ENCODE measurements around the gene TSTD1. TPM values are rescaled to one million over a fixed set of nuclear protein-coding genes. Genes with fewer than 3 reads are reported as not detected.

TSTD1 gene
- total RNA-seq, 6 experiments from 2014 or later, result not detected

- DNase-seq, result no peak
- H3K4me3 Mint-ChIP-seq, result peak overlapping the region; percentile 92
- H3K9me3 Mint-ChIP-seq, result peaks cover 29% of the 10 kb centered on the region
- H3K27ac Mint-ChIP-seq, result peak overlapping the region; percentile 98
- peaks cover 25% of the 10 kb centered on the region for H3K4me1 Mint-ChIP-seq (ENCODE audit: low read depth)
- peaks cover 33% of the 10 kb centered on the region for H3K36me3 Mint-ChIP-seq (ENCODE audit: low read depth)
- TF ChIP-seq, protein P1, sequence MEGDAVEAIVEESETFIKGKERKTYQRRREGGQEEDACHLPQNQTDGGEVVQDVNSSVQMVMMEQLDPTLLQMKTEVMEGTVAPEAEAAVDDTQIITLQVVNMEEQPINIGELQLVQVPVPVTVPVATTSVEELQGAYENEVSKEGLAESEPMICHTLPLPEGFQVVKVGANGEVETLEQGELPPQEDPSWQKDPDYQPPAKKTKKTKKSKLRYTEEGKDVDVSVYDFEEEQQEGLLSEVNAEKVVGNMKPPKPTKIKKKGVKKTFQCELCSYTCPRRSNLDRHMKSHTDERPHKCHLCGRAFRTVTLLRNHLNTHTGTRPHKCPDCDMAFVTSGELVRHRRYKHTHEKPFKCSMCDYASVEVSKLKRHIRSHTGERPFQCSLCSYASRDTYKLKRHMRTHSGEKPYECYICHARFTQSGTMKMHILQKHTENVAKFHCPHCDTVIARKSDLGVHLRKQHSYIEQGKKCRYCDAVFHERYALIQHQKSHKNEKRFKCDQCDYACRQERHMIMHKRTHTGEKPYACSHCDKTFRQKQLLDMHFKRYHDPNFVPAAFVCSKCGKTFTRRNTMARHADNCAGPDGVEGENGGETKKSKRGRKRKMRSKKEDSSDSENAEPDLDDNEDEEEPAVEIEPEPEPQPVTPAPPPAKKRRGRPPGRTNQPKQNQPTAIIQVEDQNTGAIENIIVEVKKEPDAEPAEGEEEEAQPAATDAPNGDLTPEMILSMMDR (IDR thresholded peaks at IDR 0.05), result no peak
- peaks cover 10% of the 10 kb centered on the region for H3K27me3 Mint-ChIP-seq (ENCODE audit: insufficient read depth)
Measured at GRCh38 chr1:161046605-161047228, 8.0 kb upstream of the TSTD1 start.

GRCh38 chr1:161045736-161046604 is 7.2 kb upstream of the TSTD1 start, which contains the start of gene USF1:
TSS of gene USF1 (minus strand) at chr1:161045977. CDS start at chr1:161043275, 2,702 bp downstream.
- H3K27ac Mint-ChIP-seq, result peak within 1 kb of the TSS; percentile 98

DNA sequence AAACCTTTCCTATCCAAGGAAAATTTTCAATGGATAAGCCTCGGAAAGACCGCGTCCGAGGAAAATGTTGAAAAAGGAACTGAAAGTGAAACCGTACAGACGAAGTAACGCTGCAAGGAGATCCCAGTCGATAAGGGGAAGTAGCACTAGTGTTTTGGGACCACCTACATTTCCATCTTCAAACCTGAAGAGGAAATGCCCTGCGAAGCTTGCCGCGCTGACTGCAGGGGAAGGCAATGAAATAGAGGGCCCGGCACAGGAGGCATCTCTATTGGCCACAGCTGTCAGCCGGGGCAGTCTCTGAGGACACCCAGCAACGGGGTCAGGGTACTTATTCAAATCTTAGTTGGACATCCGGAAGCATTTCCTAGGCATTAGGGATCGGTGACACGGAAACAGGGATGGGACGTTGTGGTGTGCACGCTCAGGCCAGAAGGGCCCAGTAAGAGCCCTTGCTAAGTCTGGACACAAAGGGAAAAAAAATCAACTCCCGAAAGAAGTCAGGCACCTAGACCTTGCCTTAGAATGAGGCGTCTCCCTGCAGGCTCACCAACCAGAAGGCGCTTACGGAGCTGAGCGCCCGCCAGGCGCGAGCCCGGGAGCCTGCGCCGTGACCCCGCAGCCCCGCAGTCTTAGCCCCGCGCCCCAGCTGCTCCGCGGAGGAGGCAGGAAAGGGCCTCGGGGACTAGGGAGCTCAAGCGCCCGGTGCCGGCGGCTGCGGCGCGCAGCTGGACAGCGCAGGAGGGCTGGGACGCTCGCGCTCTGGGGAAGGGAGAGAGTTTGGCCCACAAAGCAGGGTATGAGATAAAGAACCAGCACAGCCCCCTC is 6.4 kb upstream of the TSTD1 start:
- peaks cover 10% of the 10 kb centered on the region for H3K27me3 Mint-ChIP-seq (ENCODE audit: insufficient read depth)
- peak; percentile 62 for DNase-seq
- H3K36me3 Mint-ChIP-seq (ENCODE audit: low read depth), result peaks cover 33% of the 10 kb centered on the region
- peaks cover 25% of the 10 kb centered on the region for H3K4me1 Mint-ChIP-seq (ENCODE audit: low read depth)
- peaks cover 28% of the 10 kb centered on the region for H3K9me3 Mint-ChIP-seq
- H3K4me3 Mint-ChIP-seq, result peak overlapping the region; percentile 92
- H3K27ac Mint-ChIP-seq, result peak overlapping the region; percentile 98
- TF ChIP-seq, protein P1 (IDR thresholded peaks at IDR 0.05), result no peak

More at GRCh38 chr1:161045736-161046604, 7.2 kb upstream of the TSTD1 start, which contains the start of gene USF1:
- peaks cover 25% of the 10 kb centered on the region for H3K4me1 Mint-ChIP-seq (ENCODE audit: low read depth)
- peak; percentile 92 for DNase-seq
- TF ChIP-seq, protein P1 (IDR thresholded peaks at IDR 0.05), result no peak
- peak within 1 kb of the TSS; percentile 92 for H3K4me3 Mint-ChIP-seq
- H3K9me3 Mint-ChIP-seq, result peaks cover 29% of the 10 kb centered on the region
- peaks cover 10% of the 10 kb centered on the region for H3K27me3 Mint-ChIP-seq (ENCODE audit: insufficient read depth)
- peaks cover 33% of the 10 kb centered on the region for H3K36me3 Mint-ChIP-seq (ENCODE audit: low read depth)

DNA sequence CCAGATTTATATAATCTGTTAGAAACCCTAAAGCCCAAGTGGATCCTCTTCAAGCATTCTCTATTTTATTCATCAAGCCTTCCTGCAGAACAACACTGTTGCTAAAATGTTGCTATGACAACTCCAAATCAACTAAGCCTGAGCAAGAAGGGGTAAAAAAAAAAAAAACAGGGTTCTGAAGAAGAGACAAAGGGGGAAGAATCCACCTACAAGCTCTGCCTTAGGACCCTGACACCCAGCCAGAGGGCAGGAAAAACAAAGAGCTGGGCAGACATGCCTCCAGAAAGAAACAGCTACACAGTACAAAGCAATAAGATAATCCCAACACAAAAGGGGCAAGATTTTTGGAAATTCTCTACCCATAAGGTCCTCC is 5.8 kb upstream of the TSTD1 start:
- peaks cover 22% of the 10 kb centered on the region for H3K9me3 Mint-ChIP-seq
- H3K4me3 Mint-ChIP-seq, result peak overlapping the region; percentile 92

More for the DNA sequence above, 5.8 kb upstream of the TSTD1 start:
- DNase-seq, result peak; percentile 32
- TF ChIP-seq, protein P1 (IDR thresholded peaks at IDR 0.05), result no peak
- H3K27me3 Mint-ChIP-seq (ENCODE audit: insufficient read depth), result peaks cover 10% of the 10 kb centered on the region
- peaks cover 25% of the 10 kb centered on the region for H3K4me1 Mint-ChIP-seq (ENCODE audit: low read depth)
- peak overlapping the region; percentile 98 for H3K27ac Mint-ChIP-seq
- H3K36me3 Mint-ChIP-seq (ENCODE audit: low read depth), result peaks cover 33% of the 10 kb centered on the region

All from HFFc6 (cell line).